Daoy (cell line): Measurements from ENCODE around the gene CENPS. TPM values are rescaled to one million over a fixed set of nuclear protein-coding genes. Genes with fewer than 3 reads are reported as not detected.
"Not testable (repeated sequence)": the region's sequence is repeated elsewhere in the genome, so short reads cannot be mapped to it uniquely, and the experiment has no call there.

ENCODE experiments used
- DNase-seq: peaks from one replicate; pipeline ENCODE4 v3.0.0-alpha.2; 2015; ENCODE audit warnings: low read depth
- total RNA-seq: library from RNA; depleted of rRNA; stranded (reverse); fragments of >200 nt; shearing (Covaris generic); gene quantifications from 2 replicates; pipeline ENCODE4 v1.2.3, GENCODE V29; 2014

CENPS gene
- total RNA-seq, 1 experiment from 2014 or later, result 19.1 TPM

- DNase-seq, result no peak
Observed at GRCh38 chr1:10450836-10451235, 20.6 kb downstream of the CENPS start.

GRCh38 chr1:10451287-10451686 is 21.1 kb downstream of the CENPS start:
- no peak for DNase-seq

- no peak for DNase-seq
Observed at GRCh38 chr1:10456048-10456447, 25.8 kb downstream of the CENPS start.

GRCh38 chr1:10456661-10457060 is 26.4 kb downstream of the CENPS start:
- DNase-seq, result no peak

- DNase-seq, result not testable (repeated sequence)
Observed at GRCh38 chr1:10457462-10457861, 27.2 kb downstream of the CENPS start.

GRCh38 chr1:10457875-10458274 is 27.6 kb downstream of the CENPS start:
- DNase-seq, result no peak

GRCh38 chr1:10459184-10459583 is 29.0 kb downstream of the CENPS start:
- peak; percentile 58 for DNase-seq

GRCh38 chr1:10467078-10467477 is 36.8 kb downstream of the CENPS start:
- no peak for DNase-seq

GRCh38 chr1:10470043-10470442 is 39.8 kb downstream of the CENPS start:
- no peak for DNase-seq

GRCh38 chr1:10471411-10472219 is 41.4 kb downstream of the CENPS start:
- DNase-seq, result peak; percentile 27

GRCh38 chr1:10472220-10473144 is 42.2 kb downstream of the CENPS start, which contains the start of gene DFFA:
Gene DFFA, minus strand, starts transcription at chr1:10472529. Its CDS starts 71 bp downstream, at chr1:10472458.
- peak; percentile 97 for DNase-seq

- DNase-seq, result no peak
Observed at GRCh38 chr1:10473145-10473765, 43.0 kb downstream of the CENPS start.

- not testable (repeated sequence) for DNase-seq
Observed at GRCh38 chr1:10474309-10474612, 44.0 kb downstream of the CENPS start.

- DNase-seq, result peak; percentile 91
Observed at GRCh38 chr1:10474613-10475507, 44.6 kb downstream of the CENPS start, which contains the start of gene PEX14. Gene PEX14, plus strand, starts transcription at chr1:10474950. Its CDS starts 17 bp downstream, at chr1:10474967.

GRCh38 chr1:10475510-10475909 is 45.3 kb downstream of the CENPS start:
- DNase-seq, result no peak

- DNase-seq, result no peak
Observed at GRCh38 chr1:10479296-10479695, 49.1 kb downstream of the CENPS start.

- no peak for DNase-seq
Observed at GRCh38 chr1:10480614-10481013, 50.4 kb downstream of the CENPS start.

GRCh38 chr1:10484521-10484920 is 54.3 kb downstream of the CENPS start:
- no peak for DNase-seq

- DNase-seq, result no peak
Observed at GRCh38 chr1:10489291-10490055, 59.2 kb downstream of the CENPS start.

GRCh38 chr1:10490286-10490970 is 60.2 kb downstream of the CENPS start:
- no peak for DNase-seq
